ENCODE results near the gene DIPK1C. TPM values are rescaled to one million over a fixed set of nuclear protein-coding genes. Genes with fewer than 3 reads are reported as not detected.
A peak's percentile ranks its signal among the peaks of the same experiment; 100 is the strongest.

DIPK1C gene
- total RNA-seq, 8 experiments from 2014 or later: 0.09 to 4.3 (median 0.47) TPM; not detected in 1

- 63 to 100% (median 88%) methylated on average over 3 to 10 of the region's 16 CpGs; no CpG with 5 or more reads in 1 of the 10 experiments for WGBS, 10 experiments
- no peak for ATAC-seq (replicated peaks in 6 of 8)
- in situ Hi-C loops (cut with MboI; ENCODE audit: low pct_unique_long_range_greater_than_20kb in 2 of 9, low sequenced_read_pairs in 9 of 9, unreplicated experiment in 9 of 9): loop anchor here in 4 of 9 experiments (25.0 kb wide), 2 partner anchors 117 to 292 kb away; no protein-coding TSS in a partner anchor
- H3K4me3 ChIP-seq: no peak overlapping the region
- H3K4me1 ChIP-seq (replicated peaks in 1 of 2): no peaks in the 10 kb centered on the region
- no peak overlapping the region for H3K27ac ChIP-seq
These were observed 22.5 kb upstream of the DIPK1C start for GRCh38 chr18:74479486-74480148.

GRCh38 chr18:74478880-74479279 lies 21.8 kb upstream of the DIPK1C start:
- in situ Hi-C loops (cut with MboI; ENCODE audit: low pct_unique_long_range_greater_than_20kb in 2 of 9, low sequenced_read_pairs in 9 of 9, unreplicated experiment in 9 of 9): loop anchor here in 4 of 9 experiments (25.0 kb wide), 2 partner anchors 117 to 292 kb away; no protein-coding TSS in a partner anchor
- Histone ChIP-seq H3K27ac (no peak overlapping the region), H3K4me3 (no peak overlapping the region), H3K4me1 (replicated peaks in 1 of 2) (no peaks in the 10 kb centered on the region)
- ATAC-seq (replicated peaks in 6 of 8): peak in 3 of 8 experiments; percentile 40 to 73 (median 45)
- WGBS, 10 experiments: 0 to 100% (median 69%) methylated on average over 1 to 6 of the region's 6 CpGs; no CpG with 5 or more reads in 1 of the 10 experiments

- in situ Hi-C loops (cut with MboI; ENCODE audit: low pct_unique_long_range_greater_than_20kb in 2 of 9, low sequenced_read_pairs in 9 of 9, unreplicated experiment in 9 of 9): loop anchor here in 4 of 9 experiments (25.0 kb wide), 2 partner anchors 116 to 291 kb away; no protein-coding TSS in a partner anchor
- 100% methylated on average over 1 of the region's 7 CpGs; no CpG with 5 or more reads in 8 of the 10 experiments for WGBS, 10 experiments
- ATAC-seq (replicated peaks in 6 of 8): no peak
- no peaks in the 10 kb centered on the region for H3K4me1 ChIP-seq (replicated peaks in 1 of 2)
- H3K4me3 ChIP-seq: no peak overlapping the region
- no peak overlapping the region for H3K27ac ChIP-seq
These were observed 21.2 kb upstream of the DIPK1C start for GRCh38 chr18:74478316-74478715.

GRCh38 chr18:74477771-74478170 lies 20.7 kb upstream of the DIPK1C start:
- in situ Hi-C loops (cut with MboI; ENCODE audit: low pct_unique_long_range_greater_than_20kb in 2 of 9, low sequenced_read_pairs in 9 of 9, unreplicated experiment in 9 of 9): loop anchor here in 4 of 9 experiments (25.0 kb wide), 2 partner anchors 115 to 290 kb away; no protein-coding TSS in a partner anchor
- no peak overlapping the region for H3K4me3 ChIP-seq
- H3K4me1 ChIP-seq (replicated peaks in 1 of 2): no peaks in the 10 kb centered on the region
- WGBS, 10 experiments: 79 to 93% (median 82%) methylated on average over 2 to 8 of the region's 8 CpGs; no CpG with 5 or more reads in 4 of the 10 experiments
- no peak for ATAC-seq (replicated peaks in 6 of 8)
- H3K27ac ChIP-seq: no peak overlapping the region

GRCh38 chr18:74476140-74476539 lies 19.0 kb upstream of the DIPK1C start:
- H3K27ac ChIP-seq: no peak overlapping the region
- no peak overlapping the region for H3K4me3 ChIP-seq
- WGBS, 10 experiments: 0 to 75% (median 35%) methylated on average over 1 to 3 of the region's 6 CpGs; no CpG with 5 or more reads in 5 of the 10 experiments
- in situ Hi-C loops (cut with MboI; ENCODE audit: low pct_unique_long_range_greater_than_20kb in 2 of 9, low sequenced_read_pairs in 9 of 9, unreplicated experiment in 9 of 9): loop anchor here in 4 of 9 experiments (25.0 kb wide), 2 partner anchors 114 to 289 kb away; no protein-coding TSS in a partner anchor
- ATAC-seq (replicated peaks in 6 of 8): peak in 4 of 8 experiments; percentile 32 to 82 (median 51)
- H3K4me1 ChIP-seq (replicated peaks in 1 of 2): no peaks in the 10 kb centered on the region

GRCh38 chr18:74473976-74474640 lies 17.0 kb upstream of the DIPK1C start:
- in situ Hi-C loops (cut with MboI; ENCODE audit: low pct_unique_long_range_greater_than_20kb in 2 of 9, low sequenced_read_pairs in 9 of 9, unreplicated experiment in 9 of 9): no loop called here
- WGBS, 10 experiments: 17 to 100% (median 69%) methylated on average over 1 to 3 of the region's 3 CpGs; no CpG with 5 or more reads in 4 of the 10 experiments
- no peak overlapping the region for H3K4me3 ChIP-seq
- ATAC-seq (replicated peaks in 6 of 8): no peak
- H3K4me1 ChIP-seq (replicated peaks in 1 of 2): no peaks in the 10 kb centered on the region
- H3K27ac ChIP-seq: no peak overlapping the region

- Histone ChIP-seq H3K4me1 (replicated peaks in 1 of 2) (no peaks in the 10 kb centered on the region), H3K27ac (no peak overlapping the region), H3K4me3 (no peak overlapping the region)
- in situ Hi-C loops (cut with MboI; ENCODE audit: low pct_unique_long_range_greater_than_20kb in 2 of 9, low sequenced_read_pairs in 9 of 9, unreplicated experiment in 9 of 9): no loop called here
- WGBS, 10 experiments: 6 to 65% (median 46%) methylated on average over 1 to 2 of the region's 2 CpGs; no CpG with 5 or more reads in 1 of the 10 experiments
- ATAC-seq (replicated peaks in 6 of 8): no peak
These were observed 15.2 kb upstream of the DIPK1C start for GRCh38 chr18:74472312-74472711.

GRCh38 chr18:74468547-74469061 lies 11.5 kb upstream of the DIPK1C start:
- Histone ChIP-seq H3K4me1 (replicated peaks in 1 of 2) (no peaks in the 10 kb centered on the region), H3K27ac (no peak overlapping the region), H3K4me3 (no peak overlapping the region)
- no peak for ATAC-seq (replicated peaks in 6 of 8)
- in situ Hi-C loops (cut with MboI; ENCODE audit: low pct_unique_long_range_greater_than_20kb in 2 of 9, low sequenced_read_pairs in 9 of 9, unreplicated experiment in 9 of 9): no loop called here
- WGBS, 10 experiments: 0 to 100% (median 85%) methylated on average over 1 to 3 of the region's 3 CpGs

- no peak for ATAC-seq (replicated peaks in 6 of 8)
- Histone ChIP-seq H3K27ac (no peak overlapping the region), H3K4me1 (replicated peaks in 1 of 2) (no peaks in the 10 kb centered on the region), H3K4me3 (no peak overlapping the region)
- WGBS, 10 experiments: 36 to 100% (median 80%) methylated on average over 1 to 4 of the region's 4 CpGs; no CpG with 5 or more reads in 1 of the 10 experiments
- in situ Hi-C loops (cut with MboI; ENCODE audit: low pct_unique_long_range_greater_than_20kb in 2 of 9, low sequenced_read_pairs in 9 of 9, unreplicated experiment in 9 of 9): no loop called here
These were observed 8.7 kb upstream of the DIPK1C start for GRCh38 chr18:74465775-74466174.

- in situ Hi-C loops (cut with MboI; ENCODE audit: low pct_unique_long_range_greater_than_20kb in 2 of 9, low sequenced_read_pairs in 9 of 9, unreplicated experiment in 9 of 9): no loop called here
- no peak for ATAC-seq (replicated peaks in 6 of 8)
- Histone ChIP-seq H3K27ac (no peak overlapping the region), H3K4me1 (replicated peaks in 1 of 2) (no peaks in the 10 kb centered on the region), H3K4me3 (no peak overlapping the region)
- 100% methylated on average over 1 of the region's 1 CpG; no CpG with 5 or more reads in 7 of the 10 experiments for WGBS, 10 experiments
These were observed 6.9 kb upstream of the DIPK1C start for GRCh38 chr18:74463983-74464382.

GRCh38 chr18:74463254-74463653 lies 6.1 kb upstream of the DIPK1C start:
- ATAC-seq (replicated peaks in 6 of 8): no peak
- H3K4me1 ChIP-seq (replicated peaks in 1 of 2): no peaks in the 10 kb centered on the region
- no peak overlapping the region for H3K4me3 ChIP-seq
- H3K27ac ChIP-seq: no peak overlapping the region
- in situ Hi-C loops (cut with MboI; ENCODE audit: low pct_unique_long_range_greater_than_20kb in 2 of 9, low sequenced_read_pairs in 9 of 9, unreplicated experiment in 9 of 9): no loop called here
- WGBS, 10 experiments: 0 to 100% (median 80%) methylated on average over 1 to 8 of the region's 8 CpGs; no CpG with 5 or more reads in 1 of the 10 experiments

- H3K4me3 ChIP-seq: no peak overlapping the region
- WGBS, 10 experiments: 20 to 100% (median 100%) methylated on average over 1 to 3 of the region's 7 CpGs; no CpG with 5 or more reads in 5 of the 10 experiments
- in situ Hi-C loops (cut with MboI; ENCODE audit: low pct_unique_long_range_greater_than_20kb in 2 of 9, low sequenced_read_pairs in 9 of 9, unreplicated experiment in 9 of 9): no loop called here
- ATAC-seq (replicated peaks in 6 of 8): no peak
- peaks cover 0 to 2% of the 10 kb centered on the region in 2 donors for H3K4me1 ChIP-seq (replicated peaks in 1 of 2)
- no peak overlapping the region for H3K27ac ChIP-seq
These were observed 3.7 kb upstream of the DIPK1C start for GRCh38 chr18:74460825-74461224.

GRCh38 chr18:74459889-74460288 lies 2.8 kb upstream of the DIPK1C start:
- Histone ChIP-seq H3K4me3 (no peak overlapping the region), H3K27ac (no peak overlapping the region), H3K4me1 (replicated peaks in 1 of 2) (peaks cover 0 to 2% of the 10 kb centered on the region in 2 donors)
- WGBS, 10 experiments: 32 to 90% (median 47%) methylated on average over 1 to 7 of the region's 7 CpGs; no CpG with 5 or more reads in 4 of the 10 experiments
- ATAC-seq (replicated peaks in 6 of 8): peak in 3 of 8 experiments; percentile 43 to 62 (median 49)
- in situ Hi-C loops (cut with MboI; ENCODE audit: low pct_unique_long_range_greater_than_20kb in 2 of 9, low sequenced_read_pairs in 9 of 9, unreplicated experiment in 9 of 9): no loop called here

Measured in motor neuron (in vitro differentiated cells).